Testis (tissue), 2 donors: Measurements from ENCODE around the gene RGS17.
A peak's percentile ranks its signal among the peaks of the same experiment; 100 is the strongest.

Experiments
- CTCF ChIP-seq, 3 experiments: fragments of 450-650 bp in 2 of 3; fragments of 200-600 bp in 1 of 3; sonication (generic) in 1 of 3; IDR thresholded peaks; one replicate each; pipeline ENCODE4 v1.5.1; 2016 to 2019; ENCODE audit warnings: antibody characterized with exemption in 3 of 3, mild to moderate bottlenecking in 2 of 3, moderate library complexity in 1 of 3
- POLR2A ChIP-seq: fragments of 450-650 bp; IDR thresholded peaks from one replicate; pipeline ENCODE4 v1.6.1; 2017; ENCODE audit warnings: antibody characterized with exemption, mild to moderate bottlenecking, moderate library complexity

GRCh38 chr6:152983637-152984512, 147.2 kb downstream of the RGS17 start:
- TF ChIP-seq CTCF (IDR thresholded peaks at IDR 0.05), result peak in 1 of 3 experiments; percentile 6
- TF ChIP-seq POLR2A, result no peak
